HL-60 (cell line): ENCODE measurements around the gene SFT2D3.

ENCODE experiments used
- DNase-seq, 2 experiments: peaks; one replicate each; pipeline ENCODE4 v3.0.0-alpha.2; 2010 to 2020; ENCODE audit warnings: low read depth in 1 of 2, low spot score in 1 of 2
- H3K27ac ChIP-seq: fragments of 250-450 bp; sonication (Bioruptor Pico); replicated peaks from 2 replicates; pipeline ENCODE4 v1.5.1; 2020; ENCODE audit warnings: mild to moderate bottlenecking, moderate library complexity
- H3K27me3 ChIP-seq: fragments of 250-450 bp; sonication (Bioruptor Pico); 2 replicates; pipeline ENCODE4 v1.5.1; 2021; ENCODE audit warnings: mild to moderate bottlenecking, moderate library complexity; ENCODE audit not compliant: insufficient read depth, poor library complexity, severe bottlenecking
- H3K4me3 ChIP-seq: replicated peaks from 2 replicates; pipeline ENCODE4 v1.5.1; 2011; ENCODE audit warnings: mild to moderate bottlenecking, control low read depth, low read length; ENCODE audit not compliant: insufficient read depth
- GABPA ChIP-seq: IDR thresholded peaks from 2 replicates; pipeline ENCODE4 v1.6.1; 2012; ENCODE audit warnings: low read depth
- POLR2AphosphoS5 ChIP-seq: IDR thresholded peaks from 2 replicates; pipeline ENCODE4 v1.6.1; 2012; ENCODE audit warnings: low read depth
- REST ChIP-seq: IDR thresholded peaks from 2 replicates; pipeline ENCODE4 v1.6.1; 2012; ENCODE audit warnings: low read depth; ENCODE audit not compliant: insufficient replicate concordance
- SPI1 ChIP-seq: IDR thresholded peaks from 2 replicates; pipeline ENCODE4 v1.6.1; 2012; ENCODE audit warnings: low read depth, mild to moderate bottlenecking, borderline replicate concordance
- TF ChIP-seq, protein P1 (sequence below): IDR thresholded peaks from one replicate; pipeline ENCODE4 v1.5.1; 2011; ENCODE audit warnings: low read length, control low read depth, inconsistent platforms; ENCODE audit not compliant: insufficient read depth

SFT2D3 gene

DNA sequence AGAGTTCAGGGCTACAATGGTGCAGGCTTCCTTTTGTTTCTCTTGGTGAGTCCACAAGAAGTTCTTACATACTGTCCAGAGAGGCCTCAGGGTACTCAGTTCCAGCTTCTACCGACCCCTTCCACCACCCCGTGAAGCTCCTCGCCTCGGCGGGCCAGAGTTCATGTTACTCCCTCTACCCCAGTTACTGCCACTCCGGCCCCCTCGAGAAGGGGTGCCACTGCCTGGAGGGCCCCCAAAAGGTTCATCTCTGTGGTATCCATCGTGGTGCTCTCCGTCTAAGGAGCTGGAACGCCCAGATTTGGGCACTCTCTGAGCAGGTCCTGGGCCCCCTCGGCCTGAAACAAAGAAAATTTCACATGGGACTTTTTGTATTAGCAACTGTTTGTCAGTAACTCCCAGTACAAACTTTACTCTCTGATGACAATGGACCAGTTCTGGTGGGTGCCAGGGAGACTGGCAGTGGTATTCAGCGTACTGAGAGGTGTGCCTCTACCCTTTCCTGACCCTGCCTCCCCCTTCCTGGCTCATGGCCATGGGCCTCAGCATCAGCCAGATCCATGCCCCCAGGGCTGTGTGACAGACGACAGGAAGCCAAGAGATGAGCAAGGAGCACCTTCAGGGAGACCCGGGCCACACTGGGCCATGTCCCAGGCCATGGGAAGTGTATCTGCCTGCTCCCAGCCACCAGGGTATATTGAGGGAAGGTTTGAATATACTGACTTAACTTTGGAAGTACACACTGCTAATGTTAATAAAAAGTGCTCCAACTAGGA lies 5.1 kb downstream of the SFT2D3 start:
- no peak for DNase-seq
- Histone ChIP-seq H3K27ac (no peak overlapping the region), H3K4me3 (no peak overlapping the region), H3K27me3 (no peaks in the 10 kb centered on the region)
- TF ChIP-seq, protein P1, sequence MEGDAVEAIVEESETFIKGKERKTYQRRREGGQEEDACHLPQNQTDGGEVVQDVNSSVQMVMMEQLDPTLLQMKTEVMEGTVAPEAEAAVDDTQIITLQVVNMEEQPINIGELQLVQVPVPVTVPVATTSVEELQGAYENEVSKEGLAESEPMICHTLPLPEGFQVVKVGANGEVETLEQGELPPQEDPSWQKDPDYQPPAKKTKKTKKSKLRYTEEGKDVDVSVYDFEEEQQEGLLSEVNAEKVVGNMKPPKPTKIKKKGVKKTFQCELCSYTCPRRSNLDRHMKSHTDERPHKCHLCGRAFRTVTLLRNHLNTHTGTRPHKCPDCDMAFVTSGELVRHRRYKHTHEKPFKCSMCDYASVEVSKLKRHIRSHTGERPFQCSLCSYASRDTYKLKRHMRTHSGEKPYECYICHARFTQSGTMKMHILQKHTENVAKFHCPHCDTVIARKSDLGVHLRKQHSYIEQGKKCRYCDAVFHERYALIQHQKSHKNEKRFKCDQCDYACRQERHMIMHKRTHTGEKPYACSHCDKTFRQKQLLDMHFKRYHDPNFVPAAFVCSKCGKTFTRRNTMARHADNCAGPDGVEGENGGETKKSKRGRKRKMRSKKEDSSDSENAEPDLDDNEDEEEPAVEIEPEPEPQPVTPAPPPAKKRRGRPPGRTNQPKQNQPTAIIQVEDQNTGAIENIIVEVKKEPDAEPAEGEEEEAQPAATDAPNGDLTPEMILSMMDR: no peak
- TF ChIP-seq REST (no peak), GABPA (no peak), POLR2AphosphoS5 (no peak), SPI1 (no peak)

- no peaks in the 10 kb centered on the region for H3K27me3 ChIP-seq
- no peak for DNase-seq
- TF ChIP-seq GABPA: no peak
- TF ChIP-seq POLR2AphosphoS5: no peak
- TF ChIP-seq REST: no peak
- H3K4me3 ChIP-seq: no peak overlapping the region
- H3K27ac ChIP-seq: no peak overlapping the region
Measured at GRCh38 chr2:127707890-127708648, 6.8 kb downstream of the SFT2D3 start.

DNA sequence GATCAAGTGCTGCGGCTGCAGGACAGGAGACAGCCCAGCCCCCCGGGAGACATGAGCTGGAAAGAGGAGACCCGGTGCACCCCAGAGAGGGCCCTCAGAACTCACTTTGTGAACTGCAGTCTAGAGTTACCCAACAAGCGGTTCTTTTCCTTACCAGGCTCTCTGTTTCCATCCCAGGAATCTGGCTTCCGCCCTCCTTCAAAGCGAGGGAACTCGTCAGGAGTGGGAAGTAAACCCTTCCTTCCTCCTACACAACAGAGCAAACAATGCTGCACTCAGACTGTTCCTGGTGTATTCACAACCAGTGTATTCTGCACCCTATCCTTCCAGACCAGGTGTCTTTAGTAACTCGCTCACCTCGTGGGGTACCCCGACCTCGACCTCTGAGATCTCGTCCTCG lies 8.0 kb downstream of the SFT2D3 start:
- DNase-seq: no peak
- H3K27ac ChIP-seq: no peak overlapping the region
- TF ChIP-seq REST (no peak), POLR2AphosphoS5 (no peak), GABPA (no peak), SPI1 (no peak)
- TF ChIP-seq, protein P1: no peak
- H3K27me3 ChIP-seq: no peaks in the 10 kb centered on the region
- H3K4me3 ChIP-seq: no peak overlapping the region
